ENCODE measurements around the gene NFIX. TPM values are rescaled to one million over a fixed set of nuclear protein-coding genes. Genes with fewer than 3 reads are reported as not detected.

NFIX gene
- total RNA-seq, 1 donor from 2014 or later: 2.6 TPM

- ATAC-seq (ENCODE audit: low read depth) (no peak), DNase-seq (no peak)
- no peak for TF ChIP-seq CTCF (IDR thresholded peaks at IDR 0.05)
- ChIA-PET POLR2A (no interaction called here), CTCF (no interaction called here)
- Mint-ChIP-seq H3K36me3 (ENCODE audit: low read depth) (no peaks in the 10 kb centered on the region), H3K27ac (no peak overlapping the region), H3K9me3 (no peaks in the 10 kb centered on the region), H3K4me1 (peaks cover 30% of the 10 kb centered on the region), H3K27me3 (peaks cover 27% of the 10 kb centered on the region), H3K4me3 (peak overlapping the region; percentile 51)
- intact Hi-C loops (cut with micrococcal nuclease): loop anchor here (5.0 kb wide), 1 partner anchor 37 kb away; no protein-coding TSS in a partner anchor
Observed at GRCh38 chr19:13024951-13025697, 29.8 kb downstream of the NFIX start.

GRCh38 chr19:13025819-13026456 lies 30.7 kb downstream of the NFIX start:
- POLR2A ChIA-PET: interaction anchor here (0.7 kb wide), 1 partner anchor 48 kb away, joined by 4 read pairs; no protein-coding TSS in a partner anchor
- no peaks in the 10 kb centered on the region for H3K36me3 Mint-ChIP-seq (ENCODE audit: low read depth)
- intact Hi-C loops (cut with micrococcal nuclease): no loop called here
- no peak overlapping the region for H3K27ac Mint-ChIP-seq
- no peak overlapping the region for H3K4me3 Mint-ChIP-seq
- H3K4me1 Mint-ChIP-seq: peaks cover 30% of the 10 kb centered on the region
- DNase-seq (no peak), ATAC-seq (ENCODE audit: low read depth) (no peak)
- CTCF ChIA-PET: interaction anchor here (1.1 kb wide), 1 partner anchor 36 kb away, joined by 4 read pairs; no protein-coding TSS in a partner anchor
- H3K9me3 Mint-ChIP-seq: no peaks in the 10 kb centered on the region
- TF ChIP-seq CTCF (IDR thresholded peaks at IDR 0.05): no peak
- H3K27me3 Mint-ChIP-seq: peaks cover 27% of the 10 kb centered on the region

GRCh38 chr19:13026462-13027370 lies 31.4 kb downstream of the NFIX start:
- Mint-ChIP-seq H3K4me1 (peaks cover 30% of the 10 kb centered on the region), H3K9me3 (no peaks in the 10 kb centered on the region), H3K4me3 (no peak overlapping the region), H3K27ac (no peak overlapping the region), H3K36me3 (ENCODE audit: low read depth) (no peaks in the 10 kb centered on the region), H3K27me3 (peaks cover 27% of the 10 kb centered on the region)
- CTCF ChIA-PET: interaction anchor here (1.1 to 1.6 kb wide), 2 partner anchors 35 to 61 kb away, joined by 4 to 6 read pairs; no protein-coding TSS in a partner anchor
- intact Hi-C loops (cut with micrococcal nuclease): no loop called here
- no peak for DNase-seq
- no peak for ATAC-seq (ENCODE audit: low read depth)
- POLR2A ChIA-PET: interaction anchor here (0.5 kb wide), 1 partner anchor 1216 kb away, joined by 6 read pairs; no protein-coding TSS in a partner anchor
- no peak for TF ChIP-seq CTCF (IDR thresholded peaks at IDR 0.05)

GRCh38 chr19:13027557-13027956 lies 32.3 kb downstream of the NFIX start:
- intact Hi-C loops (cut with micrococcal nuclease): no loop called here
- Mint-ChIP-seq H3K27ac (no peak overlapping the region), H3K9me3 (no peaks in the 10 kb centered on the region), H3K36me3 (ENCODE audit: low read depth) (no peaks in the 10 kb centered on the region), H3K4me3 (no peak overlapping the region), H3K4me1 (peaks cover 21% of the 10 kb centered on the region), H3K27me3 (peaks cover 27% of the 10 kb centered on the region)
- ChIA-PET CTCF (interaction anchor here (1.6 to 2.1 kb wide), 2 partner anchors 50 to 62 kb away, joined by 6 to 11 read pairs; no protein-coding TSS in a partner anchor), POLR2A (interaction anchor here (0.5 to 0.8 kb wide), 2 partner anchors 18 to 1215 kb away, joined by 3 to 6 read pairs; no protein-coding TSS in a partner anchor)
- DNase-seq (no peak), ATAC-seq (ENCODE audit: low read depth) (no peak)
- no peak for TF ChIP-seq CTCF (IDR thresholded peaks at IDR 0.05)

Measured in activated B cell treated with CpG ODN at 0.5 μM for 24 hours (primary cell).